Thymus (tissue), 11 donors: ENCODE results near the gene MPPED1. TPM values are rescaled to one million over a fixed set of nuclear protein-coding genes. Genes with fewer than 3 reads are reported as not detected.

Experiments
- DNase-seq, 9 donors: peaks; one replicate each; pipeline ENCODE4 v3.0.0-alpha.2; 2013; ENCODE audit warnings: low spot score in 9 of 9, low read depth in 6 of 9, missing footprints in 1 of 9
- H3K27ac ChIP-seq, 2 donors: one replicate each; pipeline ENCODE4 v1.5.1; 2013; ENCODE audit warnings: control low read depth in 1 of 2, low read depth in 1 of 2, low read length in 1 of 2, mild to moderate bottlenecking in 1 of 2, moderate library complexity in 1 of 2
- H3K27me3 ChIP-seq, 2 donors: one replicate each; pipeline ENCODE4 v1.5.1; 2013; ENCODE audit warnings: low read length in 1 of 2; ENCODE audit not compliant: control insufficient read depth in 2 of 2, insufficient read depth in 1 of 2
- H3K36me3 ChIP-seq, 2 donors: one replicate each; pipeline ENCODE4 v1.5.1; 2013; ENCODE audit warnings: low read length in 1 of 2, mild to moderate bottlenecking in 1 of 2, moderate library complexity in 1 of 2; ENCODE audit not compliant: control insufficient read depth in 2 of 2, insufficient read depth in 2 of 2
- H3K4me1 ChIP-seq, 2 donors: one replicate each; pipeline ENCODE4 v1.5.1; 2013; ENCODE audit warnings: low read length in 2 of 2; ENCODE audit not compliant: control insufficient read depth in 2 of 2, insufficient read depth in 2 of 2
- H3K4me3 ChIP-seq, 2 donors: one replicate each; pipeline ENCODE4 v1.5.1; 2013; ENCODE audit warnings: low read length in 2 of 2, control low read depth in 1 of 2, mild to moderate bottlenecking in 1 of 2
- H3K9me3 ChIP-seq, 2 donors: one replicate each; pipeline ENCODE4 v1.5.1; 2013; ENCODE audit warnings: low read length in 1 of 2, mild to moderate bottlenecking in 1 of 2; ENCODE audit not compliant: control insufficient read depth in 2 of 2, insufficient read depth in 1 of 2
- whole genome bisulfite sequencing: extraction: QIAGEN DNeasy Blood & Tissue Kit; methylation state at CpG from one replicate; pipeline ENCODE4 v1.1.7; 2013; 5-methylcytosine and 5-hydroxymethylcytosine counted together
- polyA plus RNA-seq: library from polyadenylated mRNA; stranded (reverse); fragments of 200-250 nt; gene quantifications from one replicate; pipeline ENCODE4 v1.2.3, GENCODE V29; 2013
- total RNA-seq: library from RNA; stranded (reverse); fragments of 120-200 nt; gene quantifications from one replicate; pipeline ENCODE4 v1.2.4, GENCODE V29; 2013
- donor health status: healthy.

Gene MPPED1
- total and polyA plus RNA-seq, 2 donors: 0.19 to 6.5 TPM

DNA sequence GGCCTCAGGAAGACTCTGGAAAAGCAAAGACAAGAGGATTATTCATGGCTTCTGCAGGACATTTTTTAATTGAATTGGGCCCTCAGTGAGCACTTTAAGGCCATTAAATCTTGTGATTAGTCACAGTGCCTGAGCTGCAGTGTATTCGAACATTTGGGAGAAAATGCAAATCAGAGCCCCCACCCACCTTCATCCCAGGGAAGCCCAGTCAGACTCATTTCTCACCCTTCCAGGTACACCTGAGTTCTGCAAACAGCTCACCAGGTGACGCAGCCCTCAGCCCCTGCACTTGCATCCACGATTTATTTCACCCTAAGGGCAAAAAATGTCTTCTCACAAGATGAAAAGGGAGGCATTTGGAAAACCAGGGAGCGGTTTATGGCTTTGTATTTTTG, 128.7 kb downstream of the MPPED1 start:
- H3K4me1 ChIP-seq: peaks cover 0 to 3% of the 10 kb centered on the region in 2 donors

DNA sequence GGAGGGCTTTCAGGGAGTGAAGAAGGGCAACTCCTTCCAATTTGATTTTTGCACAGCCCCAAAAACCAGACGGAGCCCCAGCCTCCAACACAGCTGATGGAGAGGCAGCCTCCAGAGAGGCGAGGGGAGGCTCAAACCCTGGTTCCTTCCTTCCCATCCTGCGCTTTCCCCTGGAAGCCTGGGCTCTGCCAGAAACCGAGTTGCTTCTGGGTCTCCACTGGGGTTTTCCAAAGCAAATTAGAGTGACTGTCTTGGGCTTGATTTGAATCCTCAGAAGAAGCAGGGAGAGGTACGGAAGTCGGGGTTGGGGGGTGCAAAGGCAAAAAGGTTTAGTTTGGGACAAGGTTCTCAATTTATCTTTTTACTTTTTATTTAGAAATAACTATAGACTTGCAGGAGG, 129.2 kb downstream of the MPPED1 start:
- no peak for DNase-seq
- H3K27ac ChIP-seq: no peak overlapping the region
- peaks cover 0 to 3% of the 10 kb centered on the region in 2 donors for H3K4me1 ChIP-seq
- H3K4me3 ChIP-seq: no peak overlapping the region
- no peaks in the 10 kb centered on the region for H3K36me3 ChIP-seq
- no peaks in the 10 kb centered on the region for H3K9me3 ChIP-seq
- 90% methylated on average over 6 of the region's 6 CpGs for WGBS
- H3K27me3 ChIP-seq: no peaks in the 10 kb centered on the region

More for the DNA sequence above, 128.7 kb downstream of the MPPED1 start:
- no peaks in the 10 kb centered on the region for H3K27me3 ChIP-seq
- H3K9me3 ChIP-seq: no peaks in the 10 kb centered on the region
- H3K27ac ChIP-seq: no peak overlapping the region
- 86% methylated on average over 4 of the region's 4 CpGs for WGBS
- H3K36me3 ChIP-seq: no peaks in the 10 kb centered on the region
- H3K4me3 ChIP-seq: no peak overlapping the region
- DNase-seq: no peak

DNA sequence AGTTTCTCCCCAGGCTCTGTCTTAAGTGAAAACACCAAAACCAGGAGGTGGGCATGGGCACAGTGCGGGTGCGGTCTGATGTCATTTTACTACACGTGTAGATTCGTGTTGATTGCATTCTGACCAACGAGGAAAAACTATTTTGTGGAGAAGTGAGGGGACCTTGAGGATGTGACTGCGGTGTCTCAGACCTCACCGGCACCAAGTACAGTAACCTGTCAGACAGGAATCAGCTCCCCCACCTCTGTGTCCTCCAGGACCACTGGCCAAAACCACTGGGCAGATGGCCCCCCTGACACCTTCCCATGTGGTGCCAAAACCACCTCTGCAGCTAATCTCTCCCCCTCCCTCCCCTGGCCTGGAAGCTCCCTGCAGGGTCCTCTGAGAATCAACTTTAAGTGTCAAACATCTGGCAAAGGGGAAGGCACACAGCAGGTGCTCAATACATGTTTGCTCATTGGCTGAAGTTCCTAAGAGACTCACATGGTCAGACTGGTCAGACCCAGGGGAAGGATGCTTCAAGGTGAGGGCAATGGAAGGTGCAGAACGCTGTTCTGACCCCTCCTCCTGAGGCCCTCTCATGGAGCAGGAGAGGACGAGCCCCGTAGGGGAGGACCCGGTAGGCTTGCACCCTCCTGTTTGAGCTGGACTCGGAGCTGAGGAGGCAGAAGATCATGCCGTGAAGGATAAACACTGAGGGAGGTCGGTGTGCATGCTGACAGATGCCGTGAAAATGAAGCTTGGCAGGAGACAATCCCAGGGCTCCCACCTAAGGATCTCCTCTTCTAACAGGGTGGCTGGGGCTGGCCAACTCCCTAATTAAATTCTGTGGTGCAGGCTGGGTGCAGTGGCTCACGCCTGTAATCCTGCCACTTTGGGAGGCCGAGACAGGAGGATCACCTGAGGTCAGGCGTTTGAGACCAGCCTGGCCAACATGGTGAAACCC, 129.9 kb downstream of the MPPED1 start:
- Histone ChIP-seq H3K36me3 (no peaks in the 10 kb centered on the region), H3K27me3 (no peaks in the 10 kb centered on the region), H3K4me1 (peaks cover 0 to 5% of the 10 kb centered on the region in 2 donors), H3K27ac (no peak overlapping the region), H3K4me3 (no peak overlapping the region), H3K9me3 (no peaks in the 10 kb centered on the region)
- DNase-seq: no peak
- WGBS: 90% methylated on average over 18 of the region's 18 CpGs

DNA sequence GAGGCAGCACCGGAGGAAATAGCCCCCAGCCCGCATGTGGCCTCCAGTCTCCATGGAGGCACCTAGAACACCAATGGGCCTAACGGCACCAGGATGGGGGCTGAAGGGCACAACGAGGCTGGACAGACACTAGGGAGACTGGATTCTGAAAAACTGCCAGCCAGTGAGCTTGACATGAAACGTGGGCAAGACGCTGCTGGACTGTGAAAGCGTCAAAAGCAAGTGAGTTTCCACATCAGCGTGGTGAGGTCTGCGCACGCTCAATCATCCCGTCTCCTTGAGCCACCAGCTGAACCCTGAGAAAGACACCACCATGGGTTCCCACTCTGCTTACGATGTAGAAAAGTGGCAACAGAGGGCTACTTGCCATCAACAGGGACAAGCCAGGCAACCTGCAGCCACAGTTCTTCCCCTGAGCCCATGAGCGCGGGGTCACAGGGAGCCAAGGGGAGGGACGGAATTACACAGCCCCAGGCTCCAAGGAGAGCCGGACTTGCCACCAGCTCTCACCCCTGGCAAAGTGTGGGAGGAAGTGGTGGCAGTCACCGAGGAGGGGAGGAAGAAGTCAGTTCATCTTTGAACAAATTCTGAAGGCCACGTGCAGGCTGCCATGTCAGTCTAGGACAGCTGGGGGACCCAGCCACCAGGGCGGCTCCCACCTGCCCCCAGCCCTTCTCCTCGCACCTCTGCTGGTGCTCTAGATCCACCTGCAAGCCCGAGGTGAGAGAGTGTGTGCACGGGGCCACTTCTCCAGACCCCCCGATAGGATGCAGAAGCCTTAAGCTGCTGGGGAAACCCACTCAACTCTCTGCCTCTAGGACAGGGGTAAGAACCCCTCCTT, 131.1 kb downstream of the MPPED1 start:
- Histone ChIP-seq H3K4me3 (no peak overlapping the region), H3K9me3 (no peaks in the 10 kb centered on the region), H3K27ac (no peak overlapping the region), H3K36me3 (no peaks in the 10 kb centered on the region), H3K4me1 (peaks cover 0 to 5% of the 10 kb centered on the region in 2 donors), H3K27me3 (no peaks in the 10 kb centered on the region)
- no peak for DNase-seq
- WGBS: 88% methylated on average over 23 of the region's 23 CpGs

DNA sequence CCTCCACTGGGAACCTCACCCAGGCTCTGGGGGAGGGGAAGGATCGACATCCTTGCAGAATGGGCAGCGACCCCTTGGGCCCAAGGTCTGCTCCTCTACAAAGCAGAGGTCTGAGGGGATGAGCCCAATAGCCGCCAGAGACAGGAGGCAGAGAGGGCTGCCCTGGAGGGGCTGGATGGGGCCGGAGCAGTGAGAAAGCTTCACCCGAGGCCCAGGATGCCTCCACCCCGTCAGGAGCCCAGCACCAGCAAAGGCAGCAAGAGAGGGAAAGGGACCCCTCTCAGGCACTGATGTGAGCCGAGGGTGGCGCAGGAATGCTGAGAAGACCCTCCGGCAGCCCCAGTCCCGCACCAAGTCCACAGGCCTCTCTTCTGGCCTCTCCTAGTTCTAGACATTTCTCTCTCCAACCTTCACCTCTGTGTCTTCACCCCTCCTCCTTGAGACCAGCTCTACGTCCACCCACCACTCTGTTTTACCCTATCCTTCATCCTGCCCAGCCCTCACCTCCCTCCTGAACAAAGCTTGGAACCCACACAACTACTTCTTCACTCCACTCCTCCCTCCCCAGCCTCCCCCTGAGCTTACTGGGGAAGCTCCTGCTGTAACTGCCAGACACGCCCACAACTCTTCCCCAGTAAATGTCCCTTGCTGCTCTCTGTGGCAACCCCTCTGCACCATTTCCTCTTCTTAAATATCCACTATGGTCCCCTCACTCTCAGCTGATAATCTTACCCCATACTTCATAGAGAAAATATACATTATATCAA, 131.9 kb downstream of the MPPED1 start:
- Histone ChIP-seq H3K36me3 (no peaks in the 10 kb centered on the region), H3K4me1 (peaks cover 0 to 5% of the 10 kb centered on the region in 2 donors), H3K4me3 (no peak overlapping the region), H3K9me3 (no peaks in the 10 kb centered on the region), H3K27me3 (no peaks in the 10 kb centered on the region), H3K27ac (no peak overlapping the region)
- 92% methylated on average over 12 of the region's 12 CpGs for WGBS
- DNase-seq: no peak

DNA sequence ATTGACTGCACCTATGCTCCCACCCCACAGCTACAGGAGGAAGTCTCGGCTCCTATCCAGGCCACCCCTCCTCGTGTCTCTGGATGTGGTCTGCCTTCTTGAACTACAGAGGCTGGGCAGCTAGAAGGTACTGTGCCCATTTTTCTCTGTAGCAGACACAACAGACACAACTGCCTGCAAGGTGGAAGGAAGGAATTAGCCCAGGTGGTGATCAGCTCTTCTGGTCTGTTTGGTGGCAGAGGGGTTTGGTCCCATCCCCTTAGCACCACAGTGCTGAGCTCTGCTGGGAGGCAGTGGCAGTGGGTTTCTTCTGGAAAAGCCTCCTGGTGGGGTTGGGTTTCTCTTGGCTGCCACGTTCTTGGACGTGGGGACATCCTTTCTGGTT, 132.5 kb downstream of the MPPED1 start:
- Histone ChIP-seq H3K4me3 (no peak overlapping the region), H3K27me3 (no peaks in the 10 kb centered on the region), H3K9me3 (no peaks in the 10 kb centered on the region), H3K36me3 (no peaks in the 10 kb centered on the region), H3K4me1 (peaks cover 0 to 5% of the 10 kb centered on the region in 2 donors), H3K27ac (no peak overlapping the region)
- DNase-seq: no peak
- 73% methylated on average over 4 of the region's 4 CpGs for WGBS

DNA sequence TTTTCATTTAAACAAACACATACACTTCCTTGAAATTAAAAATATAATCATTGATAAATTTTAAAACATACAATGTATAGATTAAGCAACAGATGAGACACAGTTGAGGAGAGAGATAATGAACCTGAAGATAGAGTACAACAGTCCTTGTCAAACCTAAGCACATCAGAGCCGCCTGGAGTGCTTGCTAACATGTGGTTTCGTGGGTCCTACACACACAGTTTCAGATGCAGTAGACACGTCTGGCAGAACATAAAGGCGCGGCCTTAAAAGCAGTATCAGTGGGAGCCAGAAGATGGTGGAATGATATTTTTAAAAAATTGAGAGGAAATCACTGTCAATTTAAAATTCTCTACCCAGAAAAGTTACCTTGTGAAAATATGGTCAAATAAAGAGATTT, 134.4 kb downstream of the MPPED1 start:
- H3K4me1 ChIP-seq: peaks cover 0 to 5% of the 10 kb centered on the region in 2 donors

DNA sequence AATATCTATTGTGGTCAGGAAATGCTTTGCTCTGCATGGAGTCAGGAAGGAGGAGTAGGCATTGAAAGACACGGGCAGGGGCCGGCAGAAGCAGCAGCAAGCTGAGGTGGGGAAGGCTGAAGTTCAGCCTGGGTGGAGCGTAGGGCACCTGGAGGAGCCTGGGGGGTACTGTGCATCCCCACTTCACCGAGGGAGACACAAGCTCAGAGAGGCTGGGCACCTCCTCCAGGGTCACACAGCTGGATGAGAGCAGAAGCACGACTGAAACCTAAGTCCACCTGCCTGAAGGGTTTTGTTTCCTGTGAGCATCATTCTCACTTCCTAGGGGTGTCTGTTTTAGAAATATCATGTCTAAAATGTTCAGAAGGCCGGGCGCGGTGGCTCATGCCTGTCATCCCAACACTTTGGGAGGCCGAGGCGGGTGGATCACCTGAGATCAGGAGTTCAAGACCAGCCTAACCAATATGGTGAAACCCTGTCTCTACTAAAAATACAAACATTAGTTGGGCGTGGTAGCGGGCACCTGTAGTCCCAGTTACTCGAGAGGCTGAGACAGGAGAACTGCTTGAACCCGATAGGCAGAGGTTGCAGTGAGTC, 138.3 kb downstream of the MPPED1 start:
- Histone ChIP-seq H3K27ac (no peak overlapping the region), H3K4me3 (no peak overlapping the region), H3K36me3 (no peaks in the 10 kb centered on the region), H3K27me3 (no peaks in the 10 kb centered on the region), H3K9me3 (no peaks in the 10 kb centered on the region), H3K4me1 (peaks cover 0 to 5% of the 10 kb centered on the region in 2 donors)
- 82% methylated on average over 14 of the region's 14 CpGs for WGBS
- DNase-seq: no peak

More for the DNA sequence above, 134.4 kb downstream of the MPPED1 start:
- 71% methylated on average over 5 of the region's 5 CpGs for WGBS
- Histone ChIP-seq H3K36me3 (no peaks in the 10 kb centered on the region), H3K27ac (peak overlapping the region in 1 of 2 donors; percentile 26), H3K4me3 (no peak overlapping the region), H3K9me3 (no peaks in the 10 kb centered on the region), H3K27me3 (no peaks in the 10 kb centered on the region)
- no peak for DNase-seq
